Ovary (tissue), 9 donors: ENCODE results near the gene HOXC13. TPM values are rescaled to one million over a fixed set of nuclear protein-coding genes. Genes with fewer than 3 reads are reported as not detected.

Experiments
- DNase-seq, 5 donors: peaks; one replicate each; pipeline ENCODE4 v3.0.0-alpha.2; 2019 to 2020
- H3K27ac ChIP-seq, 2 donors: fragments of 200-600 bp; one replicate each; pipeline versions ENCODE4 v1.5.1 to v1.8.0; 2019 to 2022
- H3K27me3 ChIP-seq: fragments of 200-600 bp; one replicate; pipeline ENCODE4 v1.8.0; 2022
- H3K36me3 ChIP-seq: fragments of 200-600 bp; sonication (generic); one replicate; pipeline ENCODE4 v1.5.1; 2019
- H3K4me1 ChIP-seq: one replicate; pipeline ENCODE4 v1.8.1; 2013; ENCODE audit warnings: mild to moderate bottlenecking, moderate library complexity; ENCODE audit not compliant: insufficient read depth
- H3K4me3 ChIP-seq: fragments of 200-600 bp; sonication (generic); one replicate; pipeline ENCODE4 v1.5.1; 2017
- H3K9me3 ChIP-seq, 2 donors: fragments of 200-600 bp in 1 of 2; sonication (generic) in 1 of 2; one replicate each; pipeline versions ENCODE4 v1.5.1 to v1.8.1; 2013 to 2019; ENCODE audit warnings: mild to moderate bottlenecking in 1 of 2, moderate library complexity in 1 of 2
- EP300 ChIP-seq: sonication (generic); formaldehyde crosslinking; IDR thresholded peaks from one replicate; pipeline ENCODE4 v1.6.1; 2017; ENCODE audit warnings: antibody characterized with exemption
- POLR2A ChIP-seq: fragments of 450-650 bp; IDR thresholded peaks from one replicate; pipeline ENCODE4 v1.6.1; 2017; ENCODE audit warnings: antibody characterized with exemption, mild to moderate bottlenecking, moderate library complexity
- WGBS, 3 donors: extraction: QIAGEN DNeasy Blood & Tissue Kit in 1 of 3; methylation state at CpG; one replicate each; pipeline versions ENCODE4 v1.1.5 to v1.1.7; 2013 to 2017; 5-methylcytosine and 5-hydroxymethylcytosine counted together
- intact Hi-C, 4 donors: fragments of 100-400 bp; cut with DNase I; formaldehyde crosslinking; loops; one replicate each; pipeline versions ENCODE4 v1.11.0 to v1.15.1; 2022 to 2023
- polyA plus RNA-seq, 2 donors: library from polyadenylated mRNA; stranded (reverse); fragments of 200-250 nt in 1 of 2; fragments of 350-450 nt in 1 of 2; fragmentation: Illumina TruSeq in 1 of 2; extraction: RNeasy Lipid Tissue Mini Kit (QIAGEN cat#74804) in 1 of 2; gene quantifications; one replicate each; pipeline ENCODE4 v1.2.3, GENCODE V29; 2013 to 2014
- total RNA-seq, 7 donors: library from RNA; depleted of rRNA in 2 of 7; stranded (reverse); fragments of >200 nt in 2 of 7; fragmentation: NEBNext Ultra II Directional in 3 of 7; extraction: Animal tissue kit (Norgen Biotek cat#: 25700) in 3 of 7; gene quantifications; one replicate each; pipeline versions ENCODE4 v1.1.0 to v1.2.4, GENCODE V29; 2016 to 2023
- TF ChIP-seq, protein P1 (sequence below), 3 donors: fragments of 450-650 bp in 2 of 3; fragments of 200-600 bp in 1 of 3; IDR thresholded peaks; one replicate each; pipeline versions ENCODE4 v1.5.1 to v1.8.0; 2016 to 2022; ENCODE audit warnings: antibody characterized with exemption in 3 of 3, mild to moderate bottlenecking in 1 of 3
- donor health status: DM: no; HTN: no; CAD: no; lungs with moderate emphysema.
- donor health status: DM: no; HTN: no; CAD: no.
- donor health status: Bipolar disorder and iron deficiency.
- donor health status: DM: yes; HTN: yes; CAD: no.
- donor health status: DM: no; HTN: no; CAD: no.
- donor health status: DM: yes; HTN: yes; CAD: no.

Gene HOXC13
- total and polyA plus RNA-seq, 9 donors, result not detected

GRCh38 chr12:53954694-53955035, 16.0 kb downstream of the HOXC13 start, which contains the start of gene HOXC12:
Gene HOXC12 (plus strand): TSS chr12:53954903. CDS start chr12:53954930, 27 bp downstream.
- Histone ChIP-seq H3K9me3 (no peaks in the 10 kb centered on the region), H3K4me3 (no peak within 1 kb of the TSS), H3K4me1 (peaks cover 4% of the 10 kb centered on the region), H3K27ac (no peak within 1 kb of the TSS), H3K36me3 (no peaks in the 10 kb centered on the region), H3K27me3 (peaks cover 14% of the 10 kb centered on the region)
- intact Hi-C loops, result no loop called here
- TF ChIP-seq, protein P1, sequence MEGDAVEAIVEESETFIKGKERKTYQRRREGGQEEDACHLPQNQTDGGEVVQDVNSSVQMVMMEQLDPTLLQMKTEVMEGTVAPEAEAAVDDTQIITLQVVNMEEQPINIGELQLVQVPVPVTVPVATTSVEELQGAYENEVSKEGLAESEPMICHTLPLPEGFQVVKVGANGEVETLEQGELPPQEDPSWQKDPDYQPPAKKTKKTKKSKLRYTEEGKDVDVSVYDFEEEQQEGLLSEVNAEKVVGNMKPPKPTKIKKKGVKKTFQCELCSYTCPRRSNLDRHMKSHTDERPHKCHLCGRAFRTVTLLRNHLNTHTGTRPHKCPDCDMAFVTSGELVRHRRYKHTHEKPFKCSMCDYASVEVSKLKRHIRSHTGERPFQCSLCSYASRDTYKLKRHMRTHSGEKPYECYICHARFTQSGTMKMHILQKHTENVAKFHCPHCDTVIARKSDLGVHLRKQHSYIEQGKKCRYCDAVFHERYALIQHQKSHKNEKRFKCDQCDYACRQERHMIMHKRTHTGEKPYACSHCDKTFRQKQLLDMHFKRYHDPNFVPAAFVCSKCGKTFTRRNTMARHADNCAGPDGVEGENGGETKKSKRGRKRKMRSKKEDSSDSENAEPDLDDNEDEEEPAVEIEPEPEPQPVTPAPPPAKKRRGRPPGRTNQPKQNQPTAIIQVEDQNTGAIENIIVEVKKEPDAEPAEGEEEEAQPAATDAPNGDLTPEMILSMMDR (IDR thresholded peaks at IDR 0.05), result no peak
- no peak for DNase-seq
- WGBS, 3 donors, result 3 to 7% (median 4%) methylated on average over 20 of the region's 20 CpGs

GRCh38 chr12:53955036-53955775, 16.6 kb downstream of the HOXC13 start:
- Histone ChIP-seq H3K27me3 (peaks cover 16% of the 10 kb centered on the region), H3K36me3 (no peaks in the 10 kb centered on the region), H3K4me3 (no peak overlapping the region), H3K9me3 (no peaks in the 10 kb centered on the region), H3K27ac (no peak overlapping the region), H3K4me1 (peaks cover 4% of the 10 kb centered on the region)
- DNase-seq, result no peak
- no peak for TF ChIP-seq EP300
- TF ChIP-seq, protein P1 (IDR thresholded peaks at IDR 0.05), result no peak
- no peak for TF ChIP-seq POLR2A
- WGBS, 3 donors, result 3 to 4% (median 3%) methylated on average over 38 to 86 of the region's 86 CpGs
- intact Hi-C loops, result no loop called here

DNA sequence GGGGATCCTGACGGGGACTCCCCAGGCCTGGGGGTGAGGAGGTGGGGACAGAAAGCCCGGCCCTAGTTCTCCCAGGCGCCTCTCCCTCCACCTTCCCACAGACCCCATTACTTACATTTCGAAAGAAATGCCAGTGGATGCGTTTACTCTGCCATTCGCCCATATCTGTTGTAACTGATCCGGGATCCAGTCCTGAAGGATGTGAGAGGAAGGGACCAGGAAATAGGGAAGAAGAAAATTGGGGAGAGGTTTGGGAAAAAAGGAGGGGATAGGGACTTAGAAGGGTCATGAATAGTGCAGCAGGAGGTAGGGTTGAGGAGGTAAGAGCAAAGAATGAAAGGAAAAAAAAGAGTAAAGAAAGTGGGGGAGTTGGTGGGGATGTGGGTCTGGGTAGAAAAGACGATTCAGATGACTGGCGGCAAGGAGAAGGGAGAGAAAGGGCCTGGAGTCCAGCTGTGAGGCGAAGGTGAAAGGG, 17.2 kb downstream of the HOXC13 start:
- WGBS, 3 donors, result 7 to 12% (median 8%) methylated on average over 10 of the region's 10 CpGs
- TF ChIP-seq POLR2A (no peak), EP300 (no peak)
- TF ChIP-seq, protein P1 (IDR thresholded peaks at IDR 0.05), result no peak
- Histone ChIP-seq H3K9me3 (no peaks in the 10 kb centered on the region), H3K4me1 (peaks cover 4% of the 10 kb centered on the region), H3K27ac (no peak overlapping the region), H3K4me3 (no peak overlapping the region), H3K36me3 (no peaks in the 10 kb centered on the region), H3K27me3 (peaks cover 11% of the 10 kb centered on the region)
- intact Hi-C loops, result no loop called here
- DNase-seq, result no peak

DNA sequence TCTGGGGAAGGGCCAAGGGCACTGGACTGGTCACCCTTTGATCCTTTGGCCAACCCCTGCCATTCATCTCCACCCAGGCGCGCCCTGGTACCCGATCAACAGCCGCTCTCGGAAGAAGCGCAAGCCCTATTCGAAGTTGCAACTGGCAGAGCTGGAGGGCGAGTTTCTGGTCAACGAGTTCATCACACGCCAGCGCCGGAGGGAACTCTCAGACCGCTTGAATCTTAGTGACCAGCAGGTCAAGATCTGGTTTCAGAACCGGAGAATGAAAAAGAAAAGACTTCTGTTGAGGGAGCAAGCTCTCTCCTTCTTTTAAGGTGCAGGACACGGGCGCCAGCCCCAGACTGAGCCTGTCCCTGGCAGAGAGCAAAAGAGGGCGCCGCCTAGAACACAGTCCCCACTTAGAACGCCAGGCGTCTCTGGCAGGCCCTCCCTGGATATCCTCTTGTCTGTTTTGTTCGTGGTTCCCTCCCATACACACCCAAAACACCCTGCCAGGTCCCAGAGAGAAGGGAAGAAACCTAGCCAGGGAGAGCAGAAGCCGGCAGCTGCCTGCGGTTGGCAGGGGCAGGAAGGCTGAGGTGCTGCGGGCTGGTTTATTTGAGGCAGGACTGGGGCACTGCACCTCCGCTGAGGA, 17.7 kb downstream of the HOXC13 start:
- 7 to 17% (median 12%) methylated on average over 25 of the region's 25 CpGs for WGBS, 3 donors
- TF ChIP-seq, protein P1 (IDR thresholded peaks at IDR 0.05), result no peak
- TF ChIP-seq EP300 (no peak), POLR2A (no peak)

More for the DNA sequence above, 17.7 kb downstream of the HOXC13 start:
- DNase-seq, result no peak
- H3K27ac ChIP-seq, result no peak overlapping the region
- H3K4me3 ChIP-seq, result no peak overlapping the region
- no peaks in the 10 kb centered on the region for H3K9me3 ChIP-seq
- intact Hi-C loops, result no loop called here
- no peaks in the 10 kb centered on the region for H3K36me3 ChIP-seq
- peaks cover 3% of the 10 kb centered on the region for H3K4me1 ChIP-seq
- H3K27me3 ChIP-seq, result peaks cover 11% of the 10 kb centered on the region
